Activated T-cell treated with anti-CD3 and anti-CD28 coated beads, Interleukin-2, amount 50 U/mL, for 4 hours (primary cell): ENCODE data around the gene EDEM1. TPM values are rescaled to one million over a fixed set of nuclear protein-coding genes. Genes with fewer than 3 reads are reported as not detected.
"Not testable (repeated sequence)": the region's sequence is repeated elsewhere in the genome, so short reads cannot be mapped to it uniquely, and the experiment has no call there.

Experiments
- ATAC-seq, 2 donors: fragments of 200-7000 bp; cut with Tn5 transposase; one replicate each; pipeline ENCODE4 v1.10.0; 2021
- DNase-seq: peaks from one replicate; pipeline ENCODE4 v3.0.0-alpha.2; 2020
- H3K27me3 Mint-ChIP-seq: one replicate; pipeline ENCODE4 v1.8.0; 2021; ENCODE audit warnings: low read depth, mixed read lengths
- H3K36me3 Mint-ChIP-seq: one replicate; pipeline ENCODE4 v1.8.0; 2022; ENCODE audit warnings: mixed read lengths; ENCODE audit not compliant: insufficient read depth
- H3K4me1 Mint-ChIP-seq: one replicate; pipeline ENCODE4 v1.8.0; 2021; ENCODE audit warnings: low read depth, mixed read lengths
- H3K4me3 Mint-ChIP-seq: one replicate; pipeline ENCODE4 v1.8.0; 2021; ENCODE audit warnings: mild to moderate bottlenecking, moderate library complexity, mixed read lengths
- H3K9me3 Mint-ChIP-seq: one replicate; pipeline ENCODE4 v1.8.0; 2021; ENCODE audit warnings: mixed read lengths
- total RNA-seq, 3 donors: library from RNA; stranded (reverse); gene quantifications; one replicate each; pipeline ENCODE4 v1.2.1, GENCODE V29; 2021

The EDEM1 gene
- total RNA-seq, 3 donors from 2014 or later, result 94.0 to 138 (median 97.2) TPM

DNA sequence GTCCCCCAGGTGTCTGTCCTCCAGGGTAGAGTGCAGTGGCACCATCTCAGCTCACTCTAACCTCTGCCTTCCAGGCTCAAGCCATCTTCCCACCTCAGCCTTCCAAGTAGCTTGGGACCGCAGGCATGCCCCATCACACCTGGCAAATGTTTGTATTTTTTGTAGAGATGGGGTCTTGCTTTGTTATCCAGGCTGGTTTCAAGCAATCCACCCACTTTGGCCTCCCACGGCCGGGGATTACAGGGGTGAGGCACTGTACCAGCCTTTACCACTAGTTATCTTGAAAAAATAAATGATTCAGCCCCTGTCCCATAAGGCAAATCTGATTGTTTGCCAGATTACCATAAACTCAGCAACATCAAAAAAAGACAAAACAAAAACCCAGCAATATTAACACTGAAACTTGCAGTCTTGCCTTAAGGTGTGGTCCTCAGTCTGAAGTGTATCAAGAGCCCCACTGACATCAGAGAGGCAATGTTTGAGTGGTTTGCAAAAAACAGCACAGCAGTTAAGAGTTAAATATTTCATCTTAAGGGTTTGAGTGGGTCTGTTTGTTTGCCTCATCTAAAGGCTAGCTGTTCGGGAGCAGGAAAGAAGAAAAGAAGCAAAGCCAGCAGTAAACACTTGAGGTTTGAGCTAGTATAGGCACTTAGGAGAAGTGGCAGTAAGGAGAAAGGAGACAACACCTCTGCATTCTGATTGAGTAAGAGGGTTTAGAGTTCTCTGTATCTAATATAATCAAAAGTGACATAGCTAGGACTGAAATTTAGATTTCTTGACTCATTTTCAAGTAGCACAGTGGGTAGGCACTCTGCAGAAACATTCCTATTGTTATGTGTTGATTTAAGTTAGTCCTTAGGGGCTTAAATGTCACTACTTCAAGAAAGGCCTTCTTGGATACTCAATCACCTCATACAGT, 26.3 kb upstream of the EDEM1 start:
- no peak overlapping the region for H3K4me3 Mint-ChIP-seq
- H3K27me3 Mint-ChIP-seq, result no peaks in the 10 kb centered on the region

DNA sequence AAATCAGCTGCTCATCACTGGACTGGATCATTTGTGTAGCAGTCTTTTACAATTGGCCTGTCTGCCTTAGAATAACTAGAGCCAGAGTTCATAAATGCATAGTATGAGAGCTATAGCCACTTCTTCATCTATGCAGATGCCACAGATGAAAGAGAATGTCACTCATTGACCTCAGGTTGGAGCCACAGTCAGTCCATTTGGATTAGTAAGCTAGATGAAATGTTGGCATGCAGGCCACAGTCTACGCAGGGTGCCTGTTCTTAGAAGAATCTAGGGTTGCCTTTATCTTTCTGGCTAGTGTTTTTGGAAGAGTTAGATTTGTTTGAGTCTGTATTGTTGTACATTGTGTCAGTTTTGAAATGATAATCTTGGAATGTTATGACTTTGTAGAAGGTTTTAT, 25.4 kb upstream of the EDEM1 start:
- Mint-ChIP-seq H3K4me1 (peaks cover 70% of the 10 kb centered on the region), H3K4me3 (no peak overlapping the region), H3K9me3 (no peaks in the 10 kb centered on the region)

More for the DNA sequence above, 26.3 kb upstream of the EDEM1 start:
- no peaks in the 10 kb centered on the region for H3K9me3 Mint-ChIP-seq
- DNase-seq (no peak), ATAC-seq (peak; percentile 51 to 60)
- H3K4me1 Mint-ChIP-seq, result peaks cover 71% of the 10 kb centered on the region
- H3K36me3 Mint-ChIP-seq, result peaks cover 6% of the 10 kb centered on the region

DNA sequence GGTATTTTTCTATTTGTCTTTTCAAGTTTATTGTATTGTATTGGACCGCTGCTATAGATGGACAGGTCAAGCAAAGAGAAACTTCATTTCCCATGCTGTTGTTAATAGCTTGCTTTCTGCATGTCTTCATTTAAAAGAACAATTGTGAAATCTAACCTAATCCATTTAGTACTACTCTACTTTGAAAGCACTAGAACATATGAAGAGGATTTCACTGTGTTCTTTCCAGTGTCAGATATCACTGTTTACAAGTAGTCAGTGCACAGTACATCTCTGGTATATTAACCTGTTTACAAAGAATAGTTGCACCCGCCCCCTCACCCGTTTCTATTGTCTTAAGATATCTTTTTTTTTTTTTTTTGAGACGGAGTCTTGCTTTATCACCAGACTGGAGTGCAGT, 21.8 kb upstream of the EDEM1 start:
- ATAC-seq (no peak), DNase-seq (no peak)
- Mint-ChIP-seq H3K4me1 (peaks cover 59% of the 10 kb centered on the region), H3K27me3 (no peaks in the 10 kb centered on the region), H3K9me3 (no peaks in the 10 kb centered on the region), H3K36me3 (no peaks in the 10 kb centered on the region), H3K4me3 (no peak overlapping the region)

More for the DNA sequence above, 25.4 kb upstream of the EDEM1 start:
- H3K36me3 Mint-ChIP-seq, result peaks cover 3% of the 10 kb centered on the region
- ATAC-seq, result no peak
- DNase-seq, result no peak
- H3K27me3 Mint-ChIP-seq, result no peaks in the 10 kb centered on the region

GRCh38 chr3:5166846-5167245, 20.7 kb upstream of the EDEM1 start:
- H3K4me3 Mint-ChIP-seq, result no peak overlapping the region
- no peak for DNase-seq
- H3K9me3 Mint-ChIP-seq, result no peaks in the 10 kb centered on the region
- H3K36me3 Mint-ChIP-seq, result peaks cover 5% of the 10 kb centered on the region
- peaks cover 47% of the 10 kb centered on the region for H3K4me1 Mint-ChIP-seq
- no peak for ATAC-seq
- no peaks in the 10 kb centered on the region for H3K27me3 Mint-ChIP-seq

GRCh38 chr3:5168110-5168509, 19.4 kb upstream of the EDEM1 start:
- peaks cover 40% of the 10 kb centered on the region for H3K4me1 Mint-ChIP-seq
- H3K4me3 Mint-ChIP-seq, result no peak overlapping the region
- ATAC-seq (no peak), DNase-seq (no peak)
- no peaks in the 10 kb centered on the region for H3K9me3 Mint-ChIP-seq
- H3K36me3 Mint-ChIP-seq, result peaks cover 9% of the 10 kb centered on the region
- H3K27me3 Mint-ChIP-seq, result no peaks in the 10 kb centered on the region

DNA sequence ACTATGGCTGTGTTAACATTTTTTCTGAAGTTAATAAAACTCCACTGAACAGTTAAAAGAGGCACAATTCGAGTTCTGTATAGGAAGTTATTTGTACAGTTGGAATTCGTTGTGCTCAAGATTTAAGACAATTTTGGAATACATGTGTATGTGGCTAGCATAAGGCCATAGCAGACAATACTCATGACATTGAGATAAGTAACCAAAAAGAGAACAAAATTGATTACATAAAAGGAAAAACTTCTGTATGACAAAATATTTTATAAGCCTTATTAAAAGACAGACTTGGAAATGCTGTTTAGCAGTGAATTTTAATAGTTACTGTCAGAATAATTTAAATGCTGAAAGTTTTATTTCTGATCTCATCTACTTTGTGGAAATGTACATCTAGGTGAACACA, 17.7 kb upstream of the EDEM1 start:
- no peaks in the 10 kb centered on the region for H3K27me3 Mint-ChIP-seq
- ATAC-seq, result no peak

GRCh38 chr3:5170975-5171374, 16.5 kb upstream of the EDEM1 start:
- DNase-seq (no peak), ATAC-seq (no peak)
- no peak overlapping the region for H3K4me3 Mint-ChIP-seq
- no peaks in the 10 kb centered on the region for H3K9me3 Mint-ChIP-seq
- peaks cover 18% of the 10 kb centered on the region for H3K36me3 Mint-ChIP-seq
- no peaks in the 10 kb centered on the region for H3K27me3 Mint-ChIP-seq
- peaks cover 16% of the 10 kb centered on the region for H3K4me1 Mint-ChIP-seq

More for the DNA sequence above, 17.7 kb upstream of the EDEM1 start:
- no peak for DNase-seq
- no peaks in the 10 kb centered on the region for H3K9me3 Mint-ChIP-seq
- H3K4me1 Mint-ChIP-seq, result peaks cover 26% of the 10 kb centered on the region
- H3K4me3 Mint-ChIP-seq, result no peak overlapping the region
- H3K36me3 Mint-ChIP-seq, result peaks cover 16% of the 10 kb centered on the region

GRCh38 chr3:5172018-5172417, 15.5 kb upstream of the EDEM1 start:
- ATAC-seq (no peak), DNase-seq (no peak)
- Mint-ChIP-seq H3K27me3 (no peaks in the 10 kb centered on the region), H3K4me3 (no peak overlapping the region), H3K36me3 (peaks cover 18% of the 10 kb centered on the region), H3K9me3 (no peaks in the 10 kb centered on the region), H3K4me1 (peaks cover 9% of the 10 kb centered on the region)

DNA sequence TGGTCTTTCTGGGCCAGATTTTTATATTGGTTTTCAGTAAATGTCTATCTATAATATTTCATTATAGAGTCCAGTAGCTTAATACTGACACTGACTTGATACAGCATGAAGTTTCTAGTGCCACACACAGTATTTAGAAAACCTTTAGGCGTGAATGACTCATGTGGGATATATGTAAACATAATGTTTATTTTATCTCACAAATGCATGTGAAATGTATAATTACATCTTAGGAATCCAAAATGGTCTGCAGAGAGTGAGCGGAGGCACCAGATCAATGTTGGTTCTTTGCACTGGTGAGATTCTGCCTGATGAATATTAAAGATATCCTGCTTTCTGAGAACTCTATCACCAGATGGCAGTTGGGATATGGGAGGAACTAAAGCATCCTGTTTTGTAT, 8.5 kb upstream of the EDEM1 start:
- Mint-ChIP-seq H3K36me3 (peaks cover 26% of the 10 kb centered on the region), H3K4me1 (peaks cover 17% of the 10 kb centered on the region)
- not testable (repeated sequence) for H3K9me3 Mint-ChIP-seq, ATAC-seq, H3K27me3 Mint-ChIP-seq, DNase-seq, H3K4me3 Mint-ChIP-seq

DNA sequence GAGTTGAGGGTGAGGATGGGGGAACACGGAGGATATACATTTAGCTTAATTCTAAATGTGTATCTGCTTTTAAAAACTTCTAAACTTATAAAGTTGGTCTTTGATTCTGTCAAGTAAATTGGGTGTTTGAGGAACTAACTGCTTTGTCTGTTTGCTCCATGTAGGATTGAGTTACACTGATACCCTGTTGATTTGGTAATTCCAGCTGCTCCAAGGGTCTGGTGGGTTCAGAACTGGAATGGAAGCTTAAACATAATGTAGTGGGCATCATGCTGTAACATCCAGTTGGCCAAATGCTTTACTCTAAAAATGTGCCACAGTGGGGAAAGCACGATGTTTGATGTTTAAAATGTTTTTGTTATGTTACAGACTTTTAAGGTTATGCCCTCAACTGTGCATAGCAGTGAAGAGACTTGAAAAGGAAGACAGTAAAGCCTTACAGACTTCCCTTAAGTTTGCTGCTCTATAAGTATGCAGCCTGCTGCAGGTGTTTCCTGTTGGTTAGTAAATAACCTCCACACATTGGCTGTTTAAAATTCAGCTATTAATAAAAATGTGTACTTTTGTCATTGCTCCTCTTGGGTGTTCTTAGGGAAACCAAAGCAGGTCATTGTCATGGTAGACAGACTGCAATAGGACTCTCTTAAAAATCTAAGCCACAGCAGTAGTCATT, 5.9 kb upstream of the EDEM1 start:
- H3K4me3 Mint-ChIP-seq, result no peak overlapping the region
- H3K27me3 Mint-ChIP-seq, result no peaks in the 10 kb centered on the region
- DNase-seq, result no peak
- H3K9me3 Mint-ChIP-seq, result no peaks in the 10 kb centered on the region
- peaks cover 25% of the 10 kb centered on the region for H3K4me1 Mint-ChIP-seq
- peaks cover 24% of the 10 kb centered on the region for H3K36me3 Mint-ChIP-seq
- no peak for ATAC-seq

GRCh38 chr3:5183714-5184113, 3.8 kb upstream of the EDEM1 start:
- not testable (repeated sequence) for DNase-seq, ATAC-seq, H3K4me3 Mint-ChIP-seq, H3K27me3 Mint-ChIP-seq, H3K9me3 Mint-ChIP-seq
- Mint-ChIP-seq H3K4me1 (peaks cover 31% of the 10 kb centered on the region), H3K36me3 (peaks cover 17% of the 10 kb centered on the region)

GRCh38 chr3:5184499-5184898, 3.0 kb upstream of the EDEM1 start:
- Mint-ChIP-seq H3K4me1 (peaks cover 28% of the 10 kb centered on the region), H3K27me3 (no peaks in the 10 kb centered on the region), H3K9me3 (no peaks in the 10 kb centered on the region), H3K4me3 (no peak overlapping the region), H3K36me3 (peaks cover 11% of the 10 kb centered on the region)
- no peak for ATAC-seq
- no peak for DNase-seq

DNA sequence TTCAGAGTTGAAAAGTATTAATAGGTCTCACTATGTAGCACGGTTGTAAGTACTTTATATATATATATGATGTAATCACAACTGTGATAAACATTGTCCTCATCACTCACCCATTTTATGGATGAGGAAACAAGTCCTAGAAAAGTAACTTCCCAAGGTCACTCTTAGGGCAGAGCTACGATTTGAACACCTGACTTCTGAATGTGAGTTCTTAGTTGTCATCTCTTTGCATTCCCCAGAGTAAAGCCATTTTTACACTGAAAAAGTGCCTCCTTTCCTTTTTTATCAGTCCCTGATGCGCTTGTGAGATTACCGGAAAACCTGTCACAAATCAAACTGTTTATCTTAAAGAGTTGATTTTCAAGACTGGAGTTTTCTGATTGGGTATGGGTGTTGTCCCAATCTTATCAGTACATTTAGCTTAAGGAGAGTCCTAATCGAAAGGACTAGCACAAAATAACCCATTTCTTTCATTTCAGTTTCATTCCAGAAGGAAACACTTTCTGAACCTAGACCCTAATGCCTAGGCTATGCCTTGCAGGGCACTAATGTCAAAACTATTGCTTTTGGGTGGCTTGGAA, 2.3 kb upstream of the EDEM1 start:
- H3K4me1 Mint-ChIP-seq, result peaks cover 31% of the 10 kb centered on the region
- no peak overlapping the region for H3K4me3 Mint-ChIP-seq
- H3K9me3 Mint-ChIP-seq, result no peaks in the 10 kb centered on the region
- no peaks in the 10 kb centered on the region for H3K27me3 Mint-ChIP-seq
- ATAC-seq, result no peak
- DNase-seq, result no peak
- peaks cover 9% of the 10 kb centered on the region for H3K36me3 Mint-ChIP-seq

DNA sequence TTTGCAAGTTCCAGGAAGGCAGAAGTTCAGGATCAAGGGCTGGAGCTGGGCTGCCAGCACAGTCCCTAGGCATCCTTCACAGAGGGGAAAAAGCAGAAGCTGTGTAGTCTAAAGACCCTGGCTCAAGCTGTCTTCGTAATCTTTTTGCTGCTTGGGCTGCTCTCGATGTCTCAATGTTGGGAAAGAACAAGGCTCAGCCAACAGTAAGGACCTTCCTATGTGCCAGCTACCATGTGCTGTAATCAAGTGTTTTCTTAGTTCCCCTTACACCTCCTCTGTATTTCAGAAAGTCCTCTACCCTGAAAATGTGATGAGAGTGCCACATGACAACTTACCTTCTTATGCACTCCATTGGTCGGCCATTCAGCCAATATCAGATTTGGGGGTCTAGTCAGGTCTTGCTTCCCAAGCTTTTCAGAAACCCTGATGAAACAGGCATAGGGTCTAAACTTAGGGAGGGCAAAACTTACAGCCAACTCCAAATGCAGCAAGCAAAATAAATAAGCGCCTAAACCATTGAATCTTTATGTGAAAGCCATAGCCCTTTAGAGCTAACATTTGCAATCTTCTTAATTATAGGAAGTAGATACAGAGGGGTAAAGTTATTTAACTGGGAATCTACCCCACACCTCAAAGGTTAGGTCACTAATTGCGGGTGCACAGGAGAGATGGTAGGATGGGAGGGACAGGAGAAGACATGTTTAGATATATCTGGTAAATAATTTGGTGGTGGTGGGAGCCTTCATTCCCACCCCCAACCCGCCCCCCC, 1.2 kb upstream of the EDEM1 start:
- no peak for DNase-seq
- no peaks in the 10 kb centered on the region for H3K9me3 Mint-ChIP-seq
- H3K27me3 Mint-ChIP-seq, result no peaks in the 10 kb centered on the region
- peaks cover 29% of the 10 kb centered on the region for H3K4me1 Mint-ChIP-seq
- no peak for ATAC-seq
- H3K4me3 Mint-ChIP-seq, result peak overlapping the region; percentile 93
- H3K36me3 Mint-ChIP-seq, result peaks cover 8% of the 10 kb centered on the region
